Hepatocyte (in vitro differentiated cells): ENCODE results near the gene APOA4. TPM values are rescaled to one million over a fixed set of nuclear protein-coding genes. Genes with fewer than 3 reads are reported as not detected.

Experiments used
- DNase-seq: peaks from one replicate; pipeline ENCODE4 v3.0.0-alpha.2; 2016; ENCODE audit warnings: low spot score
- H2AFZ ChIP-seq: fragments of 200-600 bp; sonication (generic); 2 replicates; pipeline ENCODE4 v1.6.0; 2016; ENCODE audit warnings: antibody characterized with exemption, mild to moderate bottlenecking
- H3K27ac ChIP-seq: fragments of 200-600 bp; sonication (generic); 2 replicates; pipeline ENCODE4 v1.5.1; 2016; ENCODE audit warnings: mild to moderate bottlenecking
- H3K27me3 ChIP-seq: fragments of 200-600 bp; sonication (generic); 2 replicates; pipeline ENCODE4 v1.6.1; 2016
- H3K36me3 ChIP-seq: fragments of 200-600 bp; sonication (generic); replicated peaks from 2 replicates; pipeline ENCODE4 v1.5.1; 2016; ENCODE audit warnings: low read depth; ENCODE audit not compliant: insufficient read depth
- H3K4me1 ChIP-seq: fragments of 200-600 bp; sonication (generic); 2 replicates; pipeline ENCODE4 v1.5.1; 2016; ENCODE audit warnings: mild to moderate bottlenecking, moderate library complexity; ENCODE audit not compliant: insufficient read depth
- H3K4me2 ChIP-seq: fragments of 200-600 bp; sonication (generic); 2 replicates; pipeline ENCODE4 v1.6.0; 2016
- H3K4me3 ChIP-seq: fragments of 200-600 bp; sonication (generic); 2 replicates; pipeline ENCODE4 v1.5.1; 2016; ENCODE audit warnings: mild to moderate bottlenecking
- H3K79me2 ChIP-seq: fragments of 200-600 bp; sonication (generic); 2 replicates; pipeline ENCODE4 v1.6.0; 2017; ENCODE audit warnings: mild to moderate bottlenecking
- H3K9me2 ChIP-seq: fragments of 200-600 bp; sonication (generic); replicated peaks from 2 replicates; pipeline ENCODE4 v1.6.0; 2017; ENCODE audit warnings: mild to moderate bottlenecking; ENCODE audit not compliant: insufficient read depth
- H3K9me3 ChIP-seq: fragments of 200-600 bp; sonication (generic); 2 replicates; pipeline ENCODE4 v1.5.1; 2016; ENCODE audit warnings: low read depth, mild to moderate bottlenecking
- H4K20me1 ChIP-seq: fragments of 200-600 bp; sonication (generic); 2 replicates; pipeline ENCODE4 v1.6.0; 2016; ENCODE audit warnings: mild to moderate bottlenecking; ENCODE audit not compliant: insufficient read depth, poor library complexity, severe bottlenecking
- CTCF ChIP-seq: fragments of 200-600 bp; sonication (generic); IDR thresholded peaks from 2 replicates; pipeline ENCODE4 v1.5.1; 2016; ENCODE audit warnings: antibody characterized with exemption, mild to moderate bottlenecking; ENCODE audit not compliant: poor library complexity
- EZH2 ChIP-seq: fragments of 200-600 bp; sonication (generic); IDR thresholded peaks from 2 replicates; pipeline ENCODE4 v1.6.1; 2016; ENCODE audit warnings: antibody characterized with exemption, mild to moderate bottlenecking, borderline replicate concordance
- EZH2phosphoT487 ChIP-seq: fragments of 200-600 bp; sonication (generic); IDR thresholded peaks from one replicate; pipeline ENCODE4 v1.6.1; 2018; ENCODE audit warnings: antibody characterized with exemption, mild to moderate bottlenecking, low read depth, moderate library complexity; ENCODE audit not compliant: unreplicated experiment, severe bottlenecking
- WGBS: methylation state at CpG from one replicate; pipeline ENCODE4 v1.1.6; 2016; ENCODE audit warnings: low lambda C conversion rate; ENCODE audit errors: missing lambda C conversion rate; 5-methylcytosine and 5-hydroxymethylcytosine counted together
- polyA plus RNA-seq: library from polyadenylated mRNA; unstranded; fragments of >200 nt; fragmentation: Nextera tagmentation; extraction: Ambion mirVana; gene quantifications from 2 replicates; pipeline ENCODE4 v1.2.1, GENCODE V29; 2016
- total RNA-seq: library from RNA; depleted of rRNA; stranded (reverse); fragments of >200 nt; gene quantifications from 2 replicates; pipeline ENCODE4 v1.2.3, GENCODE V29; 2014

APOA4 gene
- total and polyA plus RNA-seq, 2 experiments from 2014 or later: 810 to 1,133 TPM

- 75% methylated on average over 22 of the region's 22 CpGs for WGBS
- no peaks in the 10 kb centered on the region for H3K9me2 ChIP-seq
- no peak overlapping the region for H3K4me2 ChIP-seq
- TF ChIP-seq CTCF: no peak
- no peak for TF ChIP-seq EZH2
- TF ChIP-seq EZH2phosphoT487: no peak
- H2AFZ ChIP-seq: no peak overlapping the region
- peak overlapping the region; percentile 95 for H3K27ac ChIP-seq
- H3K36me3 ChIP-seq: no peaks in the 10 kb centered on the region
- H3K9me3 ChIP-seq: no peaks in the 10 kb centered on the region
- no peaks in the 10 kb centered on the region for H3K27me3 ChIP-seq
- H3K79me2 ChIP-seq: no peaks in the 10 kb centered on the region
- H4K20me1 ChIP-seq: no peaks in the 10 kb centered on the region
- peaks cover 42% of the 10 kb centered on the region for H3K4me1 ChIP-seq
- no peak for DNase-seq
- no peak overlapping the region for H3K4me3 ChIP-seq
These were observed 3.0 kb upstream of the APOA4 start for GRCh38 chr11:116825854-116826750.

GRCh38 chr11:116825434-116825833, 2.3 kb upstream of the APOA4 start:
- no peak for DNase-seq
- 79% methylated on average over 5 of the region's 5 CpGs for WGBS
- H3K27me3 ChIP-seq: no peaks in the 10 kb centered on the region
- H3K4me3 ChIP-seq: no peak overlapping the region
- H3K36me3 ChIP-seq: no peaks in the 10 kb centered on the region
- H3K4me2 ChIP-seq: no peak overlapping the region
- H4K20me1 ChIP-seq: no peaks in the 10 kb centered on the region
- no peaks in the 10 kb centered on the region for H3K9me3 ChIP-seq
- H2AFZ ChIP-seq: no peak overlapping the region
- TF ChIP-seq EZH2: no peak
- no peak for TF ChIP-seq EZH2phosphoT487
- no peak for TF ChIP-seq CTCF
- H3K27ac ChIP-seq: no peak overlapping the region
- no peaks in the 10 kb centered on the region for H3K9me2 ChIP-seq
- no peaks in the 10 kb centered on the region for H3K79me2 ChIP-seq
- H3K4me1 ChIP-seq: peaks cover 42% of the 10 kb centered on the region

GRCh38 chr11:116822575-116822974, 529 bp downstream of the APOA4 start:
- peak overlapping the region; percentile 33 for H3K4me2 ChIP-seq
- peaks cover 18% of the 10 kb centered on the region for H3K4me1 ChIP-seq
- H3K9me2 ChIP-seq: no peaks in the 10 kb centered on the region
- H3K9me3 ChIP-seq: no peaks in the 10 kb centered on the region
- WGBS: 77% methylated on average over 5 of the region's 5 CpGs
- H3K36me3 ChIP-seq: no peaks in the 10 kb centered on the region
- DNase-seq: no peak
- no peaks in the 10 kb centered on the region for H3K79me2 ChIP-seq
- no peak overlapping the region for H2AFZ ChIP-seq
- peak overlapping the region; percentile 68 for H3K27ac ChIP-seq
- no peaks in the 10 kb centered on the region for H3K27me3 ChIP-seq
- no peak overlapping the region for H3K4me3 ChIP-seq
- H4K20me1 ChIP-seq: no peaks in the 10 kb centered on the region
- no peak for TF ChIP-seq EZH2
- TF ChIP-seq CTCF: no peak
- no peak for TF ChIP-seq EZH2phosphoT487
